GM19193 (cell line): ENCODE results near the gene PPP4C.

ENCODE experiments used
- POLR2A ChIP-seq: IDR thresholded peaks from 4 replicates; pipeline ENCODE4 v1.6.1; 2011; ENCODE audit not compliant: insufficient read depth, insufficient read length; ENCODE audit errors: extremely low read depth

The PPP4C gene

GRCh38 chr16:30075503-30076275, at the start of gene PPP4C:
Gene PPP4C, plus strand, starts transcription at chr16:30075994. Its CDS starts 384 bp downstream, at chr16:30076378.
- peak; percentile 91 for TF ChIP-seq POLR2A

GRCh38 chr16:30026449-30026848, 49.3 kb upstream of the PPP4C start:
- TF ChIP-seq POLR2A, result no peak

GRCh38 chr16:30027588-30028437, 48.0 kb upstream of the PPP4C start:
- no peak for TF ChIP-seq POLR2A

GRCh38 chr16:30028438-30029076, 47.2 kb upstream of the PPP4C start:
- TF ChIP-seq POLR2A, result no peak

- TF ChIP-seq POLR2A, result no peak
Observed at GRCh38 chr16:30030011-30030685, 45.6 kb upstream of the PPP4C start.

DNA sequence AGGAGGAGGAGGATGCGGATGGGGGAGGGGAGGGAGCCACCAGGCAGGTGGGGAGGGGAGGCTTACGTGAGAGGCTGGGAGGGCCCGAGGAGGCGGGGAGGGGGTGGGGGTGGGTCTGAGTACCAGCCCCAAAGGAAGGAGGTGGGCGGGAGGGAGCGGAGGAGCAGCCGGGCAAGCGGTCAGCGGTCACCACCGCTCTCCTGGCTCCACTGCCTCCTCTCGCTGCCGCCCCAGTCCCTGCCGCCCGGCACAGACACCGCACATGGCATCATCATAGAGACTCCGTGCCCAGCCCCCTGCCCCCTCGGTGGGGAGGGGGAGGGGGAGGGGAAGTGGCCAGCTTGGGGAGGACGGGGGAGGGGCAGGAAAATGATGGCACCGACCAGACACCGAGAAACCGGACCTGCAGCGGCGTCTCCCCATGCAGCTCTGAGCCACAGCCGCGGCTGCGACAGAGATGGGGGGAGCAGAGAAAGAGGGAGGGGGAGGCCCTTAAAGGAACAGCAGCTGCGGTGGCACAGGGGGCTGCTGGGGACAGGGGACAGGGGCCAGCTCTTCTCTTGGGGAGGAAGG, 44.9 kb upstream of the PPP4C start, which contains the start of gene TLCD3B:
Gene TLCD3B, minus strand, starts transcription at position 431 of the 573 bp plus-strand sequence. CDS start 744 bp downstream, outside the sequence.
- TF ChIP-seq POLR2A, result no peak

GRCh38 chr16:30031477-30031918, 44.3 kb upstream of the PPP4C start:
- TF ChIP-seq POLR2A, result no peak

DNA sequence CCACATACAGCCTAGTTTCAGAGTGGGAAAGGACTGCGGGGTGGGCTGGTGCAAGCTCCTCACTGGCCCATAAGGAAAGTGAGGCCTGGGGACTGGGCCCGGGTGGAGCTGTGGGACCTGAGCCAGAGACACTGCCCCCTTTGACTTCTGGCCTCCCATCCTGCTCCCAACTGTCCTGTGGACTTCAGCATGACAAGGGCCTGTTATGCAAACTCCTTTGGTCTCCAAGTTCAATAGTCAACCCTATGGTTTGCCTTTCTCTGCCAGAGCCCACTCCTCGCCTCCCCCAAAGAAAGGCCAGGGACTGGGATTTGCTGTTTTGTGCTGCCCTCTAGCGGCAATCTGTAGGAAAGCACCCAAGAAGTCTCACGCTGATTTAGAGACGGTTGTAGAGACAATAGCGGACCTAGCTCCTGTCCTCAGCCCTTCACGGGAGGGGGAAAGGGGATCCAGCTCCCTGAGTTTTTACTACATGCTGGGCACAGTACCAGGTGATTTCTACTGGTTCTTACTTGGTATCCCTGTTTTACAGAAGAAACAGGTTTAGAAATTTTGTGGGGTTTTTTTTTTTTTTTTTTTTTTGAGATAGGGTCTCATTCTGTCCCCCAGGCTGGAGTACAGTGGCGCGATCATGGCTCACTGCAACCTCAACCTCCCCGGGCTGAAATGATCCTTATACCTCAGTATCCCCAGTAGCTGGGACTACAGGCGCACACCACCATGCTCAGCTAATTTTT, 43.5 kb upstream of the PPP4C start:
- TF ChIP-seq POLR2A, result no peak

- no peak for TF ChIP-seq POLR2A
Observed at GRCh38 chr16:30033270-30033669, 42.5 kb upstream of the PPP4C start.

GRCh38 chr16:30040221-30040620, 35.6 kb upstream of the PPP4C start:
- TF ChIP-seq POLR2A, result no peak

DNA sequence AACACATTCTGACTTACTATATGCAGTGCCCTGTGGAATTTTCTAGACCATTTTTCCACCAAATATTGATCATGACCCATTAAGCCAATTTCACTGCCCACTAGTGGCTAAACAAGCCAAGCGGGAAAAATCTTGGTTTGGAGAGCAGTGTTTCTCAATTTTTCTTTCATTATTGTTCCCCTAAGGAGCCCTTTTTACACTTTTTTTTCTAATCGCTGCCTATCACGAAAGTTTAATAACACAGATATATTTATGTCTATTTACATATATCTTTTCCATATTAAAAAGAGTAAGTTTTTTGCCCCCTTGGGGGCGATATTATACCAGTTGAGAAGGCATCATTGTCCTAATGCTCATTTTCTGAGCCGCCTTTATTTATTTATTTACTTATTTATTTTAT, 34.0 kb upstream of the PPP4C start:
- TF ChIP-seq POLR2A, result no peak

GRCh38 chr16:30046178-30046577, 29.6 kb upstream of the PPP4C start:
- TF ChIP-seq POLR2A, result no peak

DNA sequence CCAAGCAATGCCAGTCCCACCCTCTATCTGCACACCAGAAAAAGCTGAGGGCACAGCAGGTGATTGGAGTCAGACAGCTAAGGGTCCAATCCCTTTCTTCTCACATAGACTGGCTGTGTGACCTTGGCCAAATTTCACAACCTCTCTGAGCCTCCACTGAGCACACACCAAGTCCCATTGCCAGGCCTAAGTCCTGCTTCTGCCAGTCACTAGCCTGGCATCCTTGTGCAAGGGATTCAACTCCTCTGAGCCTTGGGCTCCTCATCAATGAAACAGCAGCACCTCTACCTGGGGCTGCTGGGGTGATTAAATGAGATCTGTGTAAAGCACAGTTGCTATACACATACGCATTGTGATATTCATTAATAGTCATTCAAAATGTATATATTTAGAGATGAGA, 29.2 kb upstream of the PPP4C start:
- no peak for TF ChIP-seq POLR2A

DNA sequence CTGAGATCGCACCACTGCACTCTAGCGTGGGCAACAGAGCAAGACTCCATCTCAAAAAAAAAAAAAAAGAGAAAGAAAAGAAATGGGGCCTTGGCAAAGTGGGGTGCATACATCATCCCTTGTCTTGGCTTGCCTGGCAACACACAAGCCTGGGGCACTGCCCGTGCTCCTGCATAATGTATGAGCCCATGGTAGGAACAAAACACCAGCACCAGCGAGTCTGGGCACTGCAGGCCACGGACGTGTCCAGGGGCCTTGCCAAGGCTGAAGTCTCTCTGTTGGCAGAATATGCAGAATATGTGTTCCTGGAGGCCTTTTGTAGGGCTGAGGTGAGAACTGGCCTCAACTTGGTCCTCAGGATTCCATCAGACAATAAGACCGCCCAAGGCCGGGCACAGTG, 25.9 kb upstream of the PPP4C start:
- no peak for TF ChIP-seq POLR2A
